Activated CD4-positive, alpha-beta memory T cell treated with anti-CD3 and anti-CD28 coated beads, Interleukin-2, amount 10 ng/mL, durations not matched to agents 7 days and 5 days (primary cell): ENCODE results near the gene HECTD2. TPM values are rescaled to one million over a fixed set of nuclear protein-coding genes. Genes with fewer than 3 reads are reported as not detected.

Experiments used
- CTCF ChIA-PET: fragments of 350-600 bp; sonication (Branson Sonifier 250); formaldehyde crosslinking; loops from one replicate; lab custom pipeline; 2021; ENCODE audit warnings: antibody characterized with exemption, inconsistent platforms; lab: Charles Lee
- POLR2A ChIA-PET: fragments of 350-600 bp; sonication (Branson Sonifier 250); formaldehyde crosslinking; loops from one replicate; lab custom pipeline; 2021; ENCODE audit warnings: antibody characterized with exemption; lab: Charles Lee
- DNase-seq: peaks from one replicate; pipeline ENCODE4 v3.0.0-alpha.2; 2020
- H3K27ac Mint-ChIP-seq: one replicate; pipeline ENCODE4 v1.8.0; 2021; ENCODE audit warnings: mild to moderate bottlenecking, mixed read lengths
- H3K27me3 Mint-ChIP-seq: one replicate; pipeline ENCODE4 v1.8.0; 2021; ENCODE audit warnings: mixed read lengths
- H3K36me3 Mint-ChIP-seq: one replicate; pipeline ENCODE4 v1.8.0; 2021; ENCODE audit warnings: low read depth, mixed read lengths
- H3K4me1 Mint-ChIP-seq: one replicate; pipeline ENCODE4 v1.8.0; 2021; ENCODE audit warnings: mixed read lengths
- H3K4me3 Mint-ChIP-seq: one replicate; pipeline ENCODE4 v1.8.0; 2021; ENCODE audit warnings: mild to moderate bottlenecking, mixed read lengths
- H3K9me3 Mint-ChIP-seq: one replicate; pipeline ENCODE4 v1.8.0; 2021; ENCODE audit warnings: mixed read lengths
- total RNA-seq, 2 experiments: library from RNA; stranded (reverse); gene quantifications; one replicate each; pipeline ENCODE4 v1.2.3, GENCODE V29; 2021

HECTD2 gene
- total RNA-seq, 2 experiments from 2014 or later, result 2.6 to 2.9 TPM

DNA sequence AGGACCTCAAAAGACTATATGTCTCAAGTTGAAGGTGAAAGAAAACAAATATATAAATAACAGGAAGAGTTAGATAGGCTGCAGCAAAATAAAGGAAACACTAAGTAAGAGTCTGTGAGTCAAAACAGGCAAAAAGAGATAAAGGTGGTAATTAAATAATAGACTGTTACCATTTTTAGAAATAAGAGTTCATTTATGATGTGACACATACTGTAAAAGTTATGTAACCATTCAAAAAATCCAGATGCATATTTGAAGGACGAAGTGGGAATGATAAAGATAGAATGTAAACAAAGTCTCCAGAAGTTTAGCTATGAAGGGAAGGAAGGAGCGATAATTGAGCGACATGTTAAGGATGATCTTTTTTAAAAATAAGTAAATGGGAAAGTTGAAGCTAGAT, 50.5 kb downstream of the HECTD2 start:
- Mint-ChIP-seq H3K4me1 (no peaks in the 10 kb centered on the region), H3K27ac (no peak overlapping the region), H3K4me3 (no peak overlapping the region), H3K36me3 (peaks cover 3% of the 10 kb centered on the region), H3K27me3 (no peaks in the 10 kb centered on the region), H3K9me3 (no peaks in the 10 kb centered on the region)
- no peak for DNase-seq
- POLR2A ChIA-PET, result no interaction called here
- CTCF ChIA-PET, result no interaction called here

DNA sequence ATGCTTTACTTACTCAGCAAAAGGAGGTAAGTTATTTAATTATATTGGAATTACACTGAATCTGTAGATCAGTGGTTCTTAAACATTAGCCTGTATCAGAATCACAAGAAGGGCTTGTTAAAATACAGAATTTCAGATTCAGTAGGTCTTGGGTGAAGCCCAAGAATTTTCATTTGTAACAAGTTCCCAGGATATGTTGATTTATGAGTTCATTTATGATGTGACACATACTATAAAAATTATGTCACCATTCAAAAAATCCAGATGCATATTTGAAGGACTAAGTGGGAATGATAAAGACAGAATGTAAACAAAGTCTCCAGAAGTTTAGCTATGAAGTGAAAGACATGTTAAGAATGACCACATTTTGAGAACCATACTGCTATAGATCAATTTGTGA, 52.3 kb downstream of the HECTD2 start:
- ChIA-PET CTCF (no interaction called here), POLR2A (no interaction called here)
- Mint-ChIP-seq H3K27me3 (no peaks in the 10 kb centered on the region), H3K4me3 (no peak overlapping the region), H3K36me3 (peaks cover 10% of the 10 kb centered on the region), H3K27ac (no peak overlapping the region), H3K9me3 (peaks cover 4% of the 10 kb centered on the region), H3K4me1 (no peaks in the 10 kb centered on the region)
- no peak for DNase-seq

DNA sequence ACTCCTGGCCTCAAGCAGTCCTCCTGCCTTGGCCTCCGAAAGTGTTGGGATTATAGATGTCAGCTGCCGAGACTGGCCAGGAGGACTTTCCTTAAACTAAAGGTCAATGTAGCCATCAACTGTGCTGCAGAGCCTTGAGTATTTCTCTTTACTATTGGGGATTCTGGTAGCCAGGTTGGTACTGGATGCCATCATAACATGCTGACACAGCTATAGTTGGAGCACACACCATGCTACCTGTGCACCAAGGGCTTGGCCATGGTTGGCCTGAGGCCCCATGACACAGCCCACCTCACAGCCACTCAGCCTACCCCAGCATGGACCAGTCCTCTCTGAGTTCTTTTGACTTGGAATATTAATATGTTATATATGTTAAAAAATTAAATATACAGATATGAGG, 54.4 kb downstream of the HECTD2 start:
- no peak for DNase-seq
- POLR2A ChIA-PET, result no interaction called here
- Mint-ChIP-seq H3K4me3 (no peak overlapping the region), H3K27ac (no peak overlapping the region), H3K9me3 (peaks cover 8% of the 10 kb centered on the region), H3K36me3 (peaks cover 10% of the 10 kb centered on the region), H3K4me1 (no peaks in the 10 kb centered on the region), H3K27me3 (no peaks in the 10 kb centered on the region)
- CTCF ChIA-PET, result no interaction called here

DNA sequence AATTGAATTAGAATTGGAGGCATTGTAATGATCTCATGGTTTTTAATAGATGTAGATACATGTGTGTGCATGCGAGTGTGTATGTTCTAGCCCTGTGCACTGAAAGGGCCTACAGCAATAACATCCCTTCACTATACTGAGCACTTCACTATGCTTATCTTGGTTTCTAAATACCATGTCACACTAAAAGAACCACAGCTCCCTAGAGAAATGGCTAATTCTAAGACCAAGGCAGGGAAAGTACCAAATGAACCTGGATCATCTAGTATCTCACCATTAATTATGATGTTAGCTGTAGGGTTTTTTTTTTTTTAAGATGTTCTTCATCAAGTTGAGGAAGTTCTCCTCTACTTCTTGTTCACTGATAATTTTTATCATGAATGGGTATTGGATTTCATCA, 55.1 kb downstream of the HECTD2 start:
- ChIA-PET POLR2A (no interaction called here), CTCF (no interaction called here)
- Mint-ChIP-seq H3K4me3 (no peak overlapping the region), H3K4me1 (no peaks in the 10 kb centered on the region), H3K36me3 (peaks cover 10% of the 10 kb centered on the region), H3K27me3 (no peaks in the 10 kb centered on the region), H3K27ac (no peak overlapping the region), H3K9me3 (peaks cover 8% of the 10 kb centered on the region)
- no peak for DNase-seq

DNA sequence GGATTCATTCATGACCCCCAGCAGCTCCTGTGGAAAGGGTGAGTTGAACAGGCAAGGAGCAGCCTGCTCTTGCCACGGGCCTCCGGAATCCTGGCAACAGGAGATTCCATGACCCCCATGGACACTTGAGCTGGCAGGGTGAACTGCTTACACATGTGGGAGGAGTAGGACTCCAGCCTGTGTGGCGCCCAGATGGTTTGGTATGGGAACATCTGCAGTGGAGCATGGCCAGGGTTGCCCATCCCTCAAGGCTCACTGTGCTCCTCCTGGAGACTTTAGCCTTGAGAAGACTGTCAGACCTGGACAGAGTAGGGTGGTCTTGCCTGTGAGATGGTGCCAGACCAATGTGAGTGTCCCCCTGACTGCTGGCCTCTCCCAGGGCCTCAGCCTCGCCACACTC, 57.0 kb downstream of the HECTD2 start:
- no peak for DNase-seq
- no peak overlapping the region for H3K4me3 Mint-ChIP-seq
- no peaks in the 10 kb centered on the region for H3K27me3 Mint-ChIP-seq
- peaks cover 8% of the 10 kb centered on the region for H3K9me3 Mint-ChIP-seq
- no peak overlapping the region for H3K27ac Mint-ChIP-seq
- H3K36me3 Mint-ChIP-seq, result peaks cover 10% of the 10 kb centered on the region
- POLR2A ChIA-PET, result no interaction called here
- CTCF ChIA-PET, result no interaction called here
- H3K4me1 Mint-ChIP-seq, result no peaks in the 10 kb centered on the region

DNA sequence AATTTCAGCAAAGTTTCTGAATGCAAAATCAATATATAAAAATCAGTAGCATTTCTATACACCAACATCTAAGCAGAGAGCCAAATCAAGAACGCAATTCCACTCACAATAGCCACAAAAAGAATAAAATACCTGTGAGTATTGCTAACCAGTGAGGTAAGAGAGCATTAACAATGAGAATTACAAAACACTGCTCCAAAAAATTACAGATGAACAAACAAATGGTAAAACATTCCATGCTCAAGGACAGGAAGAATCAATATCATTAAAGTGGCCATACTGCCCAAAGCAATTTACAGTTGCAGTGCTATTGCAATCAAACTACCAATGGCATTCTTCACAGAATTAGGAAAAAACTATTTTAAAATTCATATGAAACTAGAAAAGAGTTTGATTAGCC, 61.5 kb downstream of the HECTD2 start:
- ChIA-PET POLR2A (no interaction called here), CTCF (interaction anchor here (0.7 kb wide), 1 partner anchor 173 kb away, joined by 3 read pairs; no protein-coding TSS in a partner anchor)
- Mint-ChIP-seq H3K4me1 (no peaks in the 10 kb centered on the region), H3K4me3 (no peak overlapping the region), H3K9me3 (peaks cover 6% of the 10 kb centered on the region), H3K36me3 (peaks cover 4% of the 10 kb centered on the region), H3K27me3 (no peaks in the 10 kb centered on the region), H3K27ac (no peak overlapping the region)
- DNase-seq, result no peak

DNA sequence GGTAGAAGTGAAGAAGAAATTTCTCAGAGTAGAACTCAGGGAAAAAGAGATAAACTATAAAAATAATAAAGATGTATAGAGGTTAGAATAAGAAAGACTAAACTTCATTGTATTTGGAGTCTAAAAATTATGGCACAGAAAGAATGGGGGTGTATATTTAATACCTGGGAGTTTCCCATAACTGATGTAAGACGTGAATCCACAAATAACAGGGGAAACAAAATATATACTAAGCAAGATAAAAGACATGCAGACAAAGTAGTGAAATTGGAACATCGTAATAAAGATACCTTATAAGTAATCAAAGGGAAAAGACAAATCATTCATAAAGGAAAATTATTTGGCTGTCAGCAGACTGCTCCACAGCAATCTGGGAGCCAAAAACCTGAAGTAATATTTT, 62.8 kb downstream of the HECTD2 start:
- Mint-ChIP-seq H3K36me3 (no peaks in the 10 kb centered on the region), H3K27ac (no peak overlapping the region), H3K9me3 (peaks cover under 1% of the 10 kb centered on the region), H3K4me1 (no peaks in the 10 kb centered on the region), H3K27me3 (no peaks in the 10 kb centered on the region), H3K4me3 (no peak overlapping the region)
- POLR2A ChIA-PET, result no interaction called here
- CTCF ChIA-PET, result no interaction called here
- DNase-seq, result no peak

DNA sequence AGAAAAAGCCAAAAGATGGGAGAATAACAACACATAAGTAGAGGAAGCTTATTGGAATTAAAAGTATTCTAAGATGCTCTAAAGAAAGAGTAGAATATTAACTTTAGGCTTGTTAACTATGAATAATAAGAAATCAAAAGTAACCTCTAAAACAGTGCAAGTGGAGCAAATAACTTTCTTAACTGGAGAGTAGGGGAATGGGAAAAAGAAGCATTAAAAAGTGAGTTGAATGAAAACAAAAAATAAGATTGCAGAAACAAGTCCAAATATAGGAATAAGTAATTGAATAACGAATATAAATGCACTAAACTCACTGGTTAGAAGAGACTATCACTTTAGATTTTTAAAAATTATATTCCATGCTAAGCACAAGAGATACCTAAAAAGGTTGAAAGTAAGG, 63.9 kb downstream of the HECTD2 start:
- H3K9me3 Mint-ChIP-seq, result no peaks in the 10 kb centered on the region
- DNase-seq, result no peak

DNA sequence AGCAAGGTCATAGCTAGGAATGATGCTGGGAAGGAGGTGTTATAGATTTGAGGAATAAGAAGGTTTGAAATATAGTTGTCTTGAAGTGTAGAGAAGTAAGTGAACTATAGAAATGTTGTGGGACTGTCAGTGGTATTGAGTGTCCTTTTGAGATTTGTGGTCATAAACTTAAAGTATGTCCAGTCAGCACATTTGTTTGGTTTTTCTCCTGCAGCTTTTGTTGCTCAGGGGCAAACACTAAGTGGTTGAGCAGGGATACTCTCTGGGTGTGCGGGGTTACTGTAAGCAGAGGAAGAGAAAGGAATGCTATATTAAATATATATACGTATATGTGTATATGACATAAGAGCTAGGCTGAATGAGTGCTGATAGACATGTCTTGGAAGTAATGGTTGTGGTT, 67.1 kb downstream of the HECTD2 start:
- H3K36me3 Mint-ChIP-seq, result no peaks in the 10 kb centered on the region
- no peaks in the 10 kb centered on the region for H3K9me3 Mint-ChIP-seq
- DNase-seq, result no peak
- H3K27ac Mint-ChIP-seq, result no peak overlapping the region
- H3K27me3 Mint-ChIP-seq, result no peaks in the 10 kb centered on the region
- no peak overlapping the region for H3K4me3 Mint-ChIP-seq
- CTCF ChIA-PET, result interaction anchor here (0.7 kb wide), 1 partner anchor 42 kb away, joined by 3 read pairs; no protein-coding TSS in a partner anchor
- no peaks in the 10 kb centered on the region for H3K4me1 Mint-ChIP-seq
- POLR2A ChIA-PET, result no interaction called here

More for the DNA sequence above, 63.9 kb downstream of the HECTD2 start:
- H3K4me3 Mint-ChIP-seq, result no peak overlapping the region
- H3K4me1 Mint-ChIP-seq, result no peaks in the 10 kb centered on the region
- ChIA-PET POLR2A (no interaction called here), CTCF (no interaction called here)
- no peak overlapping the region for H3K27ac Mint-ChIP-seq
- no peaks in the 10 kb centered on the region for H3K27me3 Mint-ChIP-seq
- no peaks in the 10 kb centered on the region for H3K36me3 Mint-ChIP-seq

DNA sequence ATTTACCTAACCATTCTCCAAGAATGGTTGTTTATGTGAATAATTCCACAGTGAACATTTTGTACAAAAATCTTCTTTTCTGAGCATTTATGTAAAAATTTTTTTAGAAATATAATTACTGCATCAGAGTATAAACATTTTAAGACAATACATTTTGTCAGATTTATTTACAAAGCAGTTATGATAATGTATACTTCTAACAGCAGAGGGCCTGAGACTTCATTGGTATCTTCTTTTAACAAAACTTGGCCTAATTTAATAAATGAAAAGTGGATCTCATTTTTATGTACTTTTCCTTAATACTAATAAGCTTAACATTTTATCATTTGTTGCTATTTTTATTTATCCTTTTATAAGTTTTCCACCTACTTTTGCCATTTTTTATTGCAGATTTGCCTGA, 69.4 kb downstream of the HECTD2 start:
- POLR2A ChIA-PET, result no interaction called here

DNA sequence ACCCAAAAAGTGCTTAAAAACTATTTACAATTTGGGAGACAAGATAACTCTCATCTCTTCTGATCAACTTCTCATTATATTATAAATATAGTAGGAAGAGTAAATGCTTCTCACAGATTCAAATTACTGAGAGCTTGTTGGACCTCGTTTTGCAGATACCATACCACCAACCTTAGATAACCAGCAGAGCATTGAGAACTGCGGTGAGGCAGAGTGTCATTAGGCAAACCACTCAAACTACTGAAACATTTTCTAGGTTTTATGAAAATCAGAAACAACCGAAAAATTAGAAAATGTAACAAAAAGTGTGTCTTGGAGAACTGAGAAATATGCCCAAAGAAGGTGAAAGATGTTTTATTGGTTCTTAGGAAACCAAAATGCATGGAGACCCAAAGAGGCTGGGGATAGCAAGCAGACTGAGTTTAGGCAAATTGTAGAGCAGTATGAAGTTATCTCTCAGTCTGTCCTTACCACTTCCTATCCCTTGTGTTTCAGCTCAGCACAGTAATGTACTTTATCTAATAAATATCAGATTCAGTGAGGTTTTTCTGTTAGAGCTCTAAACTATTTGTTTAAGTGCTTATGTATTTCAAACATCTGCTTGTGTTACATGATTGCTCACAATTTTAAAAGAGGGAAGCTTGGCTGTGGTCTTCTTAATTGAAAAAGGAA, 77.9 kb downstream of the HECTD2 start:
- CTCF ChIA-PET, result no interaction called here

More for the DNA sequence above, 69.4 kb downstream of the HECTD2 start:
- Mint-ChIP-seq H3K4me1 (no peaks in the 10 kb centered on the region), H3K9me3 (no peaks in the 10 kb centered on the region), H3K4me3 (no peak overlapping the region), H3K27ac (no peak overlapping the region), H3K27me3 (no peaks in the 10 kb centered on the region), H3K36me3 (no peaks in the 10 kb centered on the region)
- CTCF ChIA-PET, result interaction anchor here (0.6 kb wide), 1 partner anchor 168 kb away, joined by 3 read pairs; no protein-coding TSS in a partner anchor
- no peak for DNase-seq

DNA sequence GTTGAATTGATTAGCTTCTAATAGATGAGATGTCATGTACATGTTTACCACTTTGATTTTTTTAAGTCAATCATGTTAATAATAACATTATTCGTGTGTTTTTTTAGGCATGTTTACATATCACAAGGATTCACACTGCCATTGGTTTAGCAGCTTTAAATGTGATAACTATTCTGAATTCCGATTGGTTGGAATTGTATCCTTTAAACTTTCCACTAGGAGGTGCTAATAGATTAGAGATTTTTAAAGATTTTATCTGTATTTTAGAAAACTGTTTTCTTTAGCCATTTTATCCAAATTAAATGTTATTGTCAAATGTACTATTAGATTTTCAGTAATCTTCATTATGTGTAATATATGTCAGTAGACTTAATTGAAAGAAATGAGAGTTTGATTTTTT, 83.2 kb downstream of the HECTD2 start:
- Mint-ChIP-seq H3K9me3 (no peaks in the 10 kb centered on the region), H3K27ac (no peak overlapping the region), H3K27me3 (no peaks in the 10 kb centered on the region), H3K4me1 (no peaks in the 10 kb centered on the region), H3K4me3 (no peak overlapping the region), H3K36me3 (no peaks in the 10 kb centered on the region)
- CTCF ChIA-PET, result interaction anchor here (2.6 kb wide), 1 partner anchor 142 kb away, joined by 10 read pairs; no protein-coding TSS in a partner anchor
- DNase-seq, result no peak
- POLR2A ChIA-PET, result no interaction called here

More for the DNA sequence above, 77.9 kb downstream of the HECTD2 start:
- Mint-ChIP-seq H3K4me1 (no peaks in the 10 kb centered on the region), H3K9me3 (no peaks in the 10 kb centered on the region), H3K4me3 (no peak overlapping the region), H3K27ac (no peak overlapping the region), H3K27me3 (no peaks in the 10 kb centered on the region), H3K36me3 (no peaks in the 10 kb centered on the region)
- no peak for DNase-seq
- POLR2A ChIA-PET, result no interaction called here

DNA sequence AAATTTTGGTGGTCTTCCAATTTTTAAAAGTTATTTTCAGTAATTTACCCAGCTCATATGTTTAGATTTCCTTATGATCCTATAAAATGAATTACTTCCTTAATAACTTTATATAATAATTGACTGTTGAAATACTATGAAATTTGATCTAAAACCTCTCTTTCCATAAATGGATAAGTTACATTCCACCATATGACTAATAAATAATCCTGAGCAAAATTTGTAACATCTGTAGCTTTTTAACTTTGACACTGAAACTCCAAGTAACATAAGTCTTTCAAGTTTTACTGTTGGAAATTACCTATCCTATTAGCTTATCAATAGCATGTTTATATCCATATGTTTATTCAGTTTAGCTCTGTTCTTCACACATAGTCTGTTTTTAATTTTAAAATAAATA, 85.3 kb downstream of the HECTD2 start:
- no peaks in the 10 kb centered on the region for H3K4me1 Mint-ChIP-seq
- ChIA-PET POLR2A (no interaction called here), CTCF (interaction anchor here (2.6 kb wide), 1 partner anchor 140 kb away, joined by 10 read pairs; no protein-coding TSS in a partner anchor)
- DNase-seq, result no peak
- no peak overlapping the region for H3K27ac Mint-ChIP-seq
- no peaks in the 10 kb centered on the region for H3K9me3 Mint-ChIP-seq
- H3K27me3 Mint-ChIP-seq, result no peaks in the 10 kb centered on the region
- no peak overlapping the region for H3K4me3 Mint-ChIP-seq
- H3K36me3 Mint-ChIP-seq, result peaks cover under 1% of the 10 kb centered on the region

DNA sequence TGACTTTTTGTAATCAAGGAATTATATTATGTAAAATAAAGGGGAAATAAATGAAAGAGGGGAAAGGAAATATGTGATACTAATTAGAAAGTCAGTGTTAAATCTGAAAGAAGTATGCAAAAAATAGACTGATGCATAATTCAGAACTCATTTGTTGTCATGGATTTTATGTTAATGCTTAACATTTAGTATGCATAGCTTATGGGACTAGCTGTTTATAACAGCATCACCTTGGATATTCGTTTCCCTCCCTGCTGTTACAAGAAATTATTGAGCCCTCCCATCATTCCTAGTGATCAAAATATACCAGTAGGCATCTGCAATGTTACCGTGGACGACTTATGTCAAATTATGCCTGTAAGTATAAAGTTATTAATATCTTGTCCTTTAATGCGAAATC, 85.9 kb downstream of the HECTD2 start:
- H3K9me3 Mint-ChIP-seq, result no peaks in the 10 kb centered on the region
- H3K4me1 Mint-ChIP-seq, result no peaks in the 10 kb centered on the region
- DNase-seq, result no peak
- no peak overlapping the region for H3K4me3 Mint-ChIP-seq
- ChIA-PET CTCF (no interaction called here), POLR2A (no interaction called here)
- no peaks in the 10 kb centered on the region for H3K27me3 Mint-ChIP-seq
- no peak overlapping the region for H3K27ac Mint-ChIP-seq
- peaks cover 3% of the 10 kb centered on the region for H3K36me3 Mint-ChIP-seq
